Activated T-cell treated with anti-CD3 and anti-CD28 coated beads for 24 hours (primary cell): ENCODE results near the gene ARFGAP3.

Source experiments
- DNase-seq: peaks from one replicate; pipeline ENCODE4 v3.0.0-alpha.2; 2020; ENCODE audit warnings: low read depth

Gene ARFGAP3

DNA sequence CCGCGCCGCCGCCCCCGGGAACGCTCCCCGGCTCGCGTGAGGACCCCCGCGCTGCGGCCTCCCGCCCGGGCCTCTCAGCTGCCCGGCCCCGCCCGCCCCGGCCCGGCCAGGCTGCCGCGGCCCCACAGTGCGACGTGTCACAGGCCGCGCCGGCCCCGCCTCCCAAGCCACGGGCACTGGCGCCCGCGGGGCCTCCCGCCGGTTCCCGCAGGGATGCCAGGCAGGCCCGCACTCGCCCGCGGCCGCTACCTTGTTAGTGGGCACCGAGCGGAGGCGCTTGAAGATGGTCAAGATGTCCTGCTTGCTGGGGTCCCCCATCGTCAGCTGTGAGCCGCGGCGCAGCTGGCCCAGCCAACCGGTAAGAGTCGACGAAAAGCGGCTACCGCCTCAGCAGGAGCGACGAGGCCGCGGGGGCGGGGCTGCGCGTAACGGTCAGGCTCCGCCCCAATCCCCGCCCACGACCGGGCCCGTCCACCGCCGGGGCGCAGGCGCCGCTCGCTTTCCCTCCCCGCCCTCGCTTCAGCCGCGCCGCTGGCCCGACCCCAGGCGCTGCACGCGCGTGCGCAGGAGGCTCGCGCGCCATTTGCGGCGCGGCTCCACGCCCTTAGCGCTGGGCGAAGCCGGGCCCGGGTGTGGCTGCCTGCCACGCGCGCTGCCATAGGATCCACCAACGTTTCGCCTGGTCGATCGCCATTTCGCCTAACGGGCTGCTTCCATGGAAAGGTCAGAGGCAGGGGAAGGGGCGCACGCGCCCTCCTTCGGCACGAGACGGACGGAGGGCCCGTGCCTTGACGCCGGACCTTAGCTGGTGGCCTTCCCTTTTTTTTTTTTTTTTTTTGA is at the start of gene ARFGAP3:
Gene ARFGAP3, minus strand, starts transcription at position 409 of the 840 bp plus-strand sequence. Its CDS starts 91 bp downstream, at position 318.
- peak; percentile 94 for DNase-seq

GRCh38 chr22:42905702-42906183 is 48.7 kb upstream of the ARFGAP3 start:
- DNase-seq, result no peak

DNA sequence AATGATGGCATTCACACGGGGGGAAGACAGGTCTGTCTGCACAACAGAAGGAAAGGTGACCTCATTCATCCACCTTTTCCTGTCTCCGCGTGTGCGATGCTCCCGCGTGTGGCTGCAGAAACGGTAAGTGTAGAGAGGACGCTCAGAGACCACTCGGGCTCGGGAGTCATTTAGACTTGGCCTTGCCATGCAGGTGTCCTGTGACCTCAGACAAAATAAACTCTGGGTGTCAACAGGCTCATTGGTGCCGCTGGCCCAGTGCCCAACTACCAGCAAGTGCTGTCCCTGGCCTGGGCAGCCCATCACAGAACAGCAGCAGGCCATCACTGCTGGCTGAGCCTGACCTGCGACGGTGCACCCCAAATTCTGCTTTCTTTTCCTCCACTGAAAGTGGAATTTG is 48.1 kb upstream of the ARFGAP3 start:
- no peak for DNase-seq

DNA sequence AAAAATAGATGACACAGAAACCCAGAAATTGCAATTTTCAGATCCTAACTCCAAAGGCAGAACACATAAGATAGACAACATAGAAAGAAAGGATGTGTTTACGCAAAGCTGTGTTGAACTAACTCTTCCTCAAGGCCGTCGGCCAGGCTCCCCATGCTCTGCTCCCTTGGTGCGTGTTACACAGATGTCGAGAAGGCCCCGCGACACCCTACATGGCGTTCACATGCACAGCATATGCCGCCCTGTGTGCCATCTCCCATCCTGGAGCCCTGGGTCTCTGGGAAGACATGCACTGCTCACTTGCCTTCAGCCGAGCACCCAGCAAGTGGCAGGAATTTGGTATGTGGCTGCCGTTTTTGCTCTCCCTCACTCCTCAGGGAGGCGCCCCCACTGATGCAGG is 47.0 kb upstream of the ARFGAP3 start:
- DNase-seq, result no peak

GRCh38 chr22:42902875-42903510 is 45.9 kb upstream of the ARFGAP3 start:
- DNase-seq, result no peak

DNA sequence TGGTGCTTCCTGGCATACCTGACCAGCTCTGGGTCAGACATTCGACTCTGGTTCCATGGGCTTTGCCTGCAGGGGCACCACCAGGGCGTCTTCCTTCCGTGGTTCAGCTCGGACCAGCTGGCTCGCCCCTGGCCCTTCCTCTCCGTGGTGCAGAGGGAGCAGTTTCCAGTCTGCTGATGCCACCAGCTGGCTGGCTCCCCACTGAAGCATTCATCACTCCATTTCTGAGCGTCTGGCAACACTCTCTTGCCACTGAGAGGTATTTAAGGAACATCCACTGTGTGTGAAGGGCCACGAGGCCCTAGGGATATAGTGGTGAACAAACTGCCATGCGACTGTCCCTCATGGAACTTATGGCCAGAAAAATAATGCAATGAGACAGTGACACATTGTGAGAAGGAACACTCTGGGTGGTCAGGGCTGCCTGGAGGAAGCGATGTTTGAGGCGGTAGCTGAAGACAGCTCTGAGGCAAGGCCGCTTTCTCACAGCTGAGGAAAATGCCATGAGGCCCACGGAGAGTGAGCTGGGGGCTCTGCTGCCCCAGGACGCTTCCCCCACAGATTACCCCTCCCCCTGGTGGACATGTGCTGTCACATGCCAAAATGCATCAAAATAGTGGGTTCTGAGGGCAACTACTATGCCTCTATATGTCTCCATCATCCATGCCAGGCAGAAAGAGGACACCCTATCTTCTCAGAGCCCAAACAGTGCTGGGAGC is 44.9 kb upstream of the ARFGAP3 start:
- DNase-seq, result no peak

GRCh38 chr22:42897960-42898359 is 40.9 kb upstream of the ARFGAP3 start:
- DNase-seq, result no peak

DNA sequence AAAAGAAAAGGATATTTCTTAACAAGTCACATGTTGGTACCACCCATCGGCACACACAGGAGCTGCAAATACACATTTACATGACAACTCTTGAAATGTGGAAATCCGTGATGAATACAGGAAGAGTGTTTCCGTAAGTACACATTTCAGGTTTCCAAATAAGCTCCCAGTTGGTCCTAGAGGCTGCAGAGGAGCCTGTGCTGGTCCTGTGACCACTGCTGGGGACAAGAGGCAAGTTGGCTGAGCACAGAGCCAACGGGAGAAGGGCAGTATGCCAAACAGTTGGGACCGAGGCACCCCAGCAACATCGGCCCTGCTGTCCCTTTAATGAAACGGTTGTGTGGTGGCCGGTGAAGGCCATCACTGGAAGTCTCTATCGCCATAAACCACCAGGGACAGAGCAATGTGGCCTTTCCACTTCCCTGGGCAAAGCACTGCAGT is 38.5 kb upstream of the ARFGAP3 start:
- no peak for DNase-seq

GRCh38 chr22:42895087-42895486 is 38.0 kb upstream of the ARFGAP3 start:
- no peak for DNase-seq

DNA sequence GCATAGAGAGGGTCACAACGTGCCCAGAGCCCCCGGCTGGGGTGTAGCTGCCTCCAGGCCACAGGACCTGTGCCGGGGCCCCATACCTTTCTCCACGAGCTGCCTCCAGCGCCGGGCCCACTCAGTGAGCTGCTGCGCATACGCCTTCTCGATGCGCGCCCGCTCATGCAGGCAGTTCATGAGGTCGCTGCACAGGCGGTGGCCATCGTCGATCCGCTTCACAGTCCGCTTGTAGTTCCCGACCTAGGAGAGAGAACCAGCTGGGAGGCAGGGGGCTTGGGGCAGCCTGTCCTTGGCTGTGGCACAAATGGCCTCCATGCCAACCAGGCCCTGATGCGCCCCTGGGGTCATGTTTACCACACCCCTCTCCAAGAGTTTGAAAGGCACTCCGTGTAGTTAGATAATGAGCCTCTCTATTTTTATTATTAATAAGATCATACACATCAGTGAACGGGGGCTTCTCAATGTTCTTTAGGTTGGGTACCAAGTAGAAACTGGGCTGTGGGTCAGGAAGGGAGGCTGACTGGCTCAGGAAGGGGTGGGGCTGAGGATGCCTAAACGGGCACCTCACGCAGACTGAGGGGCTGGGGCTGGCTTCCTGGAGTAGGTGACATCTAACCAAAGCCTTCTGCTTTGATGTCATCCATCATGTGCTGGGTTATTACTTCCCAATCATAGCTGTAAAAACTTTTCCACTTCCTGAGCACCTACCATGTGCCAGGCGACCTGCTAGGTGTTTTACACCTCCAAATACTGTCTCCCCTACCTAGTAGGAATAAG is 36.5 kb upstream of the ARFGAP3 start:
- no peak for DNase-seq

DNA sequence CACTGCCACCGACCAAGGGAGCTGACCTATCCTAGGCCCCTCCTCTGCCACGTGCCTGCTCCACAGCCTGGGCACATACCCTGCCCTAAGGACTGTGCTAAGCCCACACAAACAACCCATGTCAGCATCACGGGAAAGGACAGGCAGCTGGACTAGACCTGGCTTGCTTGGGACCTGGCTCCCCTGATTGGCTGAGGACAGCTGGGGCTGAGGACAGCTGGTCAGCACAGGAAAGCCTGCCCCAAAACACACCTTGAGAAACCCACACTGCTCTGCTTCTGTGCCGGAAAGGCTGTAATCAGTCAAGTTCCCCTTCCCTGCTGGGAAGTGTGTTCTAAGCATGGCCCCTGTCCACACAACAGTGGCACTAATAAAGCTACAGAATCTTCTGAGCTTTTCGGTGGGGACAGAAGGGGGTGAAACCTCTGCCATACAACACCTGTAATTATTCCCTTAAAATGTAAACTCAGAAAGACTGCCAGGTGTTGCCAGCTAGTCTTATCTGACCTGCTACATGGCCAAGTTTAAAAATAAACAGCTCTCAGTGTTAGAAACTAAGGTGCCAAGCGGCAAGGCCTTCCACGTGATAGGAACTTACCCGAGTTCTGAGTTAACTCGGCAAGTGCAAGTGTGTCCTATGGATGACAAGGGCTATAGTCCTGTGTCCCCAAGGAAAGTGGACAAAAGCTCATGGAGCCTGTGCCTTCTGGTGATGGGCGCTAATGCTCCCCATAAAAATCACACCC is 35.7 kb upstream of the ARFGAP3 start:
- no peak for DNase-seq

- DNase-seq, result no peak
Observed at GRCh38 chr22:42892156-42892555, 35.1 kb upstream of the ARFGAP3 start.

- DNase-seq, result no peak
Observed at GRCh38 chr22:42891696-42892095, 34.6 kb upstream of the ARFGAP3 start.

DNA sequence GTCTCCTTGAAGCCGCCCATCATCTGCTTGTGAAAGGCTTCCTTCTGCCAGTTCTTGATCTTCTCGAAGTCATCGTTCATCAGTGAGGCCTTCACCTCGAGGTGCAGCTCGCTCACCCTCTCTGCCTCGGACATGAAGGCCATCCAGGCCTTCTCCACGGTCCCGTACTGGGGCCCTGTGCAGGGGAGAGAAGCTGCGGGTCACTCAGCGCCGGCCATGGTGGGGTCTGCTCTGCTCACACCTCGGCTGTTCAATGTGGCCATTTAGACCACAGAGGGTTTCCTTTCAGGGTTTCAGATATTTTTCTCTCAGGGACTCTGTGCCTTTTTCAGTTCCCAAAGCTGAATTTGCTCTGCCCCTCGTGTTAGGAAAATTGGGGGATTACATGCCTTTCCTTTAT is 33.9 kb upstream of the ARFGAP3 start:
- DNase-seq, result no peak

GRCh38 chr22:42889304-42889703 is 32.2 kb upstream of the ARFGAP3 start:
- no peak for DNase-seq

- DNase-seq, result no peak
Observed at GRCh38 chr22:42887523-42888507, 30.7 kb upstream of the ARFGAP3 start.

DNA sequence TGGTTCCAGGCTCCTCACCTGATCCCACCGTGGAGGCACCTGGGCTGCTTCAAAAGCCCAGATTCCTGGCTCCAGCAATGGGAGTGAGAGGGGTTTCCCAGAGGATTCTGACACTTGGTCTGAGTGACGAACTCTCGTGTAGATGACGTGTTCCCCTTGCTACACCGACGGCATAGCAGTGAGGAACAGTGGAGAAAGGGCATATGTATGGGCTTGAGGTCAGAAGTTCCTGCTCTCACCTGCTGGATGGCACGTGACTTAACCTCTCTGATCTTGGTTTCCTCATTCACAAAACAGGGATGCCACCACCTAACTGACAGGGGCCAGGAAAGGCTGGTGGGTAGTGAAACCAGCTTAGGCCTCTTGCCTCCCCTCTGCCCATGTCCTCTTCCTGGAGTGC is 30.0 kb upstream of the ARFGAP3 start:
- DNase-seq, result no peak

- no peak for DNase-seq
Observed at GRCh38 chr22:42885446-42885845, 28.4 kb upstream of the ARFGAP3 start.

DNA sequence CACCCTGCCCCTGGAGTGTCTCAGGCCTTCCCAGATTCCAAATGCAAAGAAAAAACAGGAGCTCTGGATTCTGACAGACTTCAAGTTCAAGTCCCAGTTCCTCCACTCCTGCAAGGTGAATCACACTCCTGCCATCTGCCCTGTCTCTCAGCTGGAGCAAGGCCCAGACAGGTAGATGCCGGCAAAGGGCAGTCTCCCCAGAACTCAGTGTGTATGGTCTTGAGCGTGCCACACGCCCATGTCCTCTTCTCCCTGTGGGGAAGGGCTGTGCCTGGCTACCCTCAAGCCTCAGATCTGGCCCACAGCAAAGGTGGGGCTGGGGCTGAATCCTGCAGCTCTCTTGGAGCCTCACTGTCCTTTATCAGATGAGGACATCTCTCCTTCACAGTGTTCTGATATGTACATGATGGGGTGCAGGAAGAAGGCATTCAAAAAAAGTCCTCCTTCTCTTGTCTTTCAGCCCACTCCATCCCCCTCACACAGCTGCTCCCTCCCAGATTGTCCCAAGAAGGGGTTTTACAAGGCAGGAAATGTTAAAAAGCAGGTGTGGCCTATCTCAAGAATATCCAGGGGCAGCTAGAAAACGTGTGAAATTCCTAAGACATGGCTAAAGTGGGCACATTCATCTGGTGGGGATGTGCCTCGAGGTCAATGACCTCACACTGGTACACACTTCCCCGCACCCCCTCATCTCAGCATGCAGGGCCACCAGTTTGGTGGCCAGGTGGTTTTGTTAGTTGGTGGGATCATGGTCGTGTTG is 27.7 kb upstream of the ARFGAP3 start:
- no peak for DNase-seq
